ENCODE measurements around the gene HSP90AA1.

DNA sequence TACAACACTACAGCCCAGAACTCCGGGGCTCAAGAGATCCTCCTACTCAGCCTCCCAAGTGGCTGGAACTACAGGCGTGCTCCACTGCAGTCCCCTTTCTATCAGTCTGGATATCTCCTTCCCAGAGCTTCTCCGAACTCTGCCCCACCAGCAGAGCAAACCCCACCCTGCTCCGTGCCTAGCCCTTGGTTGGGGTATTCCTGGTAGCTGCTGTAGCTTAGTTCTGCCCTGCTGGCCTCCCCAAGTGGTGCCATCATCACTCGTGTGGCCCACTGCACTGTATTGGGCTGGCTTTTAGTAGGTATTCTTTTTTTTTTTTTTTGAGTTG is 9.5 kb downstream of the HSP90AA1 start:
- no peak for TF ChIP-seq POLR2A (IDR thresholded peaks at IDR 0.05)
- TF ChIP-seq, protein P1, sequence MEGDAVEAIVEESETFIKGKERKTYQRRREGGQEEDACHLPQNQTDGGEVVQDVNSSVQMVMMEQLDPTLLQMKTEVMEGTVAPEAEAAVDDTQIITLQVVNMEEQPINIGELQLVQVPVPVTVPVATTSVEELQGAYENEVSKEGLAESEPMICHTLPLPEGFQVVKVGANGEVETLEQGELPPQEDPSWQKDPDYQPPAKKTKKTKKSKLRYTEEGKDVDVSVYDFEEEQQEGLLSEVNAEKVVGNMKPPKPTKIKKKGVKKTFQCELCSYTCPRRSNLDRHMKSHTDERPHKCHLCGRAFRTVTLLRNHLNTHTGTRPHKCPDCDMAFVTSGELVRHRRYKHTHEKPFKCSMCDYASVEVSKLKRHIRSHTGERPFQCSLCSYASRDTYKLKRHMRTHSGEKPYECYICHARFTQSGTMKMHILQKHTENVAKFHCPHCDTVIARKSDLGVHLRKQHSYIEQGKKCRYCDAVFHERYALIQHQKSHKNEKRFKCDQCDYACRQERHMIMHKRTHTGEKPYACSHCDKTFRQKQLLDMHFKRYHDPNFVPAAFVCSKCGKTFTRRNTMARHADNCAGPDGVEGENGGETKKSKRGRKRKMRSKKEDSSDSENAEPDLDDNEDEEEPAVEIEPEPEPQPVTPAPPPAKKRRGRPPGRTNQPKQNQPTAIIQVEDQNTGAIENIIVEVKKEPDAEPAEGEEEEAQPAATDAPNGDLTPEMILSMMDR (IDR thresholded peaks at IDR 0.05 in 8 of 11, conservative IDR thresholded peaks at IDR 0.05 in 3 of 11) = no peak
- TF ChIP-seq POLR2AphosphoS5 (IDR thresholded peaks at IDR 0.05) = no peak

Measured in spleen (tissue), 7 donors.